ENCODE data around the gene NEURL1B. TPM values are rescaled to one million over a fixed set of nuclear protein-coding genes. Genes with fewer than 3 reads are reported as not detected.
"Not testable (repeated sequence)": the region's sequence is repeated elsewhere in the genome, so short reads cannot be mapped to it uniquely, and the experiment has no call there.

NEURL1B gene
- polyA plus RNA-seq (ENCODE audit: insufficient read length) = 40.4 TPM

GRCh38 chr5:172640822-172641358 is at the start of gene NEURL1B:
Gene NEURL1B (plus strand): TSS chr5:172641263. CDS start chr5:172641407, 144 bp downstream.
- DNase-seq = peak; percentile 81

DNA sequence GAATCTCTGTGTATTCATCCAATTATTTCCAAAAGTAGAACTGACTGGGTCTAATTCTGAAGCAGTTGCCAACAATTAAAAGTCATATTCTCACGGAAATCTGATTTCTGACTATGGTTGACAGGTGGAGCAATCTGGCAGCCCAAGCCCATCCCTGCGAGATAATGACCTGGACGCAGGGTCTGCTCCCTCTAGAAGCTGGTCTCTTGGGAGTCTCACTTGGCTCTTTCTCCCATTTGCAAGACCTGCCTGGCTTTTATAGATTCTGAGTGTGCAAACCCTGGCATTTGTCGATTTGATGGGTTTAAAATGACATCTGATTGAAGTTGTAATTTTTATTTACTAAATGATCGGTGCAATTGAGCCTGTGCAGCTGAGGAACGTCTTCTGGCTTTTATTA is 49.4 kb upstream of the NEURL1B start:
- no peak for DNase-seq

- DNase-seq = no peak
Measured at GRCh38 chr5:172592881-172593280, 48.2 kb upstream of the NEURL1B start.

DNA sequence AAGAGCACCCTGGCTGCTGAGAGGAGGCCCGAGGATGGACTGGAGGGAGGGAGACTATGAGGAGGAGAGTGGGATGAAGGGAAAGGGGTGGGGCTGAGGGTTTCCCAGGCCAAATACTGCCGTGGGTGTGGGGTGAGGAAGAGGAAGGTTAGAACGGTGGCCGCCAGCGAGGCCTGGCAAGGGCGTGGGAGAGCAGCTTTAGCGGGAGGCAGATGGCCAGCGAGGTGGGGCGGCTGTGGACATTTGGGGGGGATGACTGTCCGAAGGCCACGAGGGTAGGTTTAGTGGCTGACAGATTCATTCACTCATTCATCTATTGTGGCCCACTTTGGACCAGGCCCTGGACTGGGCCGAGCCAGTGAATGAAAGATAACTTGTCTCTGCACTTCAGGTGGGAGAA is 47.8 kb upstream of the NEURL1B start:
- no peak for DNase-seq

- no peak for DNase-seq
Measured at GRCh38 chr5:172593721-172594235, 47.3 kb upstream of the NEURL1B start.

DNA sequence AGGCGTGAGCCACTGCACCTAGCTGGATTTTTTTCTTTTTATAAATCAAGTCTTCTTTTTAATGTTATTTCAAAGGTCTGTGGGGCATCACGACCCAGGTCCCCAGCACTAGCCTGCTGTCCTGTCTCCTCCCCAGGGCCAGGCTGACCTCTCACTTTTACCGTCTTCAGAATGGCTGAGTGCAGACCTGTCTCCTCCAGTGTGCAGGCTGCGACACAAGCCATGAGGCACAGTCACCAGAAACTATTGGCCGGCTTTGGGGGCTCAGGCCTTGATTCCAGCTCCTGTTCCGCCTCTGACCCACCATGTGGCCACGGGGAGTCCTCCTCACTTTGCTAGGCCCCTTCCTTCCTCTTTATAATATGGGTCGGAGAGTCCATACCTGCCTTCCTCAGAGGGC is 46.6 kb upstream of the NEURL1B start:
- no peak for DNase-seq

DNA sequence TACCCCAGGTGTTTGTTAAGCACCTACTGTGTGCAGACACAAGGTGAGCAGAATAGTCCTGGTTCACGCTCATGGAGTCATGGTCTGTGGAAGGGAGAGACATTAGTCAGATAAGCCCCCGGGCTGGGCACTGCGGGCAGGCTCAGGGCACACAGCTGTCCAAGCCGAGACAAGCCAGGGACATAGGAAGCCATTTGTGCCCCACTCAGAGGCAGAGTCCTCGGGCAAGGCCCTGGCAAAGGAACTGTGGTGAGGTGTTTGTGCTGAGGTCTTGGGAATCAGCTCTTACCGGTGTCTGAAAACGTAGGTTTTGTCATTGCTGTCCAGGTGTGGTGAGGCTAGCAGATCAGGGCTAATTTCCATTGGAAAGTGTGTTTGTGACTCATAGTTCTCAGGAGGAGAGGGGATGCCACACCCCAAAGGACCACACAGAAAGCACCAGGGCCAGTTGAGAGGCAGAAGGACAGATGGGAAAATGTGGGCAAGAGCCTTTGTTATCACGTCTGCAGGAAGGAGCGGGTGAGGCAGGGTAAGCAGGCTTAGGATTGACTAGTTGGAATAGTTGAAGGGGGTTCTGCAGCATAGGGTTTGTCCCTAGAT is 46.1 kb upstream of the NEURL1B start:
- no peak for DNase-seq

- DNase-seq = no peak
Measured at GRCh38 chr5:172595596-172596455, 45.2 kb upstream of the NEURL1B start.

- DNase-seq = no peak
Measured at GRCh38 chr5:172596638-172597231, 44.3 kb upstream of the NEURL1B start.

DNA sequence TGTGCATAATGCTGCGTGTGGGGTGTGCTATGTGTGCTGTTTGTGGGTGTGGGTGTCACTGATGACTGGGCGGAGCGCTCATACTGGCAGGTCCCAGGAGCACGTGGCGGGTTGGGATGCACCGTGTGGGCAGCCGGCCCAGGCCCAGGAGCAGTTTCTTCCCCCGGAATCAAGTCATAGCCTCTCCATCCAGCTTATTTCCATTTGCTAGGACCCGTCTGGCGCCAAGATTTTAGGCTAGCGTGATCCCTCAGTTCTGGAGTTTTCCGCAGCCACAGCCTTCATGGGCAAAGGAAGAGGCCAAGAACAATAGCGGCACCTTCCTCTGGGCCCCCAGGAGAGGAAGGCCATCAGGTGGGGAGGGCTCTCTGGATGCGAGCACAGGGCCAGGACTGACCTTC is 43.3 kb upstream of the NEURL1B start:
- DNase-seq = no peak

GRCh38 chr5:172598251-172599203 is 42.5 kb upstream of the NEURL1B start:
- DNase-seq = no peak

GRCh38 chr5:172599204-172599567 is 41.9 kb upstream of the NEURL1B start:
- DNase-seq = no peak

DNA sequence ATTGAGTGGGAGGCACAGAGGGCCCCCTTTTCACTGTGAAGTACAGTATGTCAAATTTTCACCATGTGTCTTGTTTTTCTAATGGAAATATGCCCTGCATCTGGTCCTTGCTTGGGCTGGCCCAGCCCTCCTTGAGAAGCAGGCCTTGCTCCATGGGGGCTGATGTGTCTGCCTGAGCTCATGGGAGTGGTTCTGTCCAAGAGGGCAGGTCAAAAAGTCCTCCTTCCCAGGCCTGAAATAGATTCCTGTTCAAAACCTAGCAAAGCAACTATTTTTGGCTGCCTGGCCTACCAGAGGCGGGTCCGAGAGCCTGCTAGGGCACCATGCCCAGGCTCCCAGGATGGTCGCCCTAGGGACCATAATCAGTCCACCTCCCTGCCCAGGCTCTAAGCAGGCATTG is 40.5 kb upstream of the NEURL1B start:
- DNase-seq = no peak

GRCh38 chr5:172601576-172601975 is 39.5 kb upstream of the NEURL1B start:
- DNase-seq = not testable (repeated sequence)

DNA sequence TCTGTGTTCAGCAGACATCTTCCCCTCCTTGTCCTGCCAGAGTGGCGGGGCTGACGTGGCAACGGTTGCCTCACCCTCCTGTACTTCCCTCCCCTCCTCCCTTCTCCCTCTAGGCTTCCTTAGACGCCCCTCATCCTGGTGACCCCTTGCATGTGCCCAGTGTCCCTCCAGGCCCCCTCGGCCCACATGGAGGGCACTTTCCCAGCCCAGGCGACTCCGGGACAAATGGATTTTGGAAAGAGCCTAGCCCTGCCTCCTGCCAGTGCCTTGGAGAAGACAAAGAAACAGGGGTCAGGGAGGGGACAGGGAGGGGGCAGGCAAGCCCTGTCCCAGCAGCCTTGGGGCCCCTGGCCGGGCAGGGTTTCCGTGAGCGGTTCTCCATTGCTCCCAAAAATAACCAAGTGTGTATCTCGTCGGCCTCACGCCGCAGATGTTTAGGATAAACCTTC is 38.3 kb upstream of the NEURL1B start:
- DNase-seq = peak; percentile 54

GRCh38 chr5:172603251-172603806 is 37.7 kb upstream of the NEURL1B start:
- peak; percentile 53 for DNase-seq

GRCh38 chr5:172605466-172605865 is 35.6 kb upstream of the NEURL1B start:
- no peak for DNase-seq

- DNase-seq = no peak
Measured at GRCh38 chr5:172606156-172606785, 34.8 kb upstream of the NEURL1B start.

- no peak for DNase-seq
Measured at GRCh38 chr5:172607213-172607793, 33.8 kb upstream of the NEURL1B start.

DNA sequence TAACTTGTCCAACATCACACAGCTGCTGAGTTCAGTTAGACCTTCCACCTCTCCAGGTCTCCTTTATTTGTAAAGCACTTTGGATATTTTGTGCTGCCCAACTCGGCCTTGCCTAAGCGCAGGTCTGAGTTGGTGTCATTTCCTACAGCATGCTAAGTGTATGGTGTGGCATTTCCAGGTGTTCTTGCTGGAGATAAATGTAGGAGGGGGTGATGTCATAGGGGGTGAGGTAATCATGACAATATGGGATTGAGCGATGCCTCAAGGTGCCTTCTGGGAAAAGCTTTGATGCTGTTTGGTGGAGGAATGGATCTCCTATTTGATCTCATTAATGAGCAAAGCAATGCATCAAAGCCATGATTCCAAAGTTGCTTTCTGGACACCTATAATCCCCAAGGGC is 32.3 kb upstream of the NEURL1B start:
- no peak for DNase-seq

DNA sequence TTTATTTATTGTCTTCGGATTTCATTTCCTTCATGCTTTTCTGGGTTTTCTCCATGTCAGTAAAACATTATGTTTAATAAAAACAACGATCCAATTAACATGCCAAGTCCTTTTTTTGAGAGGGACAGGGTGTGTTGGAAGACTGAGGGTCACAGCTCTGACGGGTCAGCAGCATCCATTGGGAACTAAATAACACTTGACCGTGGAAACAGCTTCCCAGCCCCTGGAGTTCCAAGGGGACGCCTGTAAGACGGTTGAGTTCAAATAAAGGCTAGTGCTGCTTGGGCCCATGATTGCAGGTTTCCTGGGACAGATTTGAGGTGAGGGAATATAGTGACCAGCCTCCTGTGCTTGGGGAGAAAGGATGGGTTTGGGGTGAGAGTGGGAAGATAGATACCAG is 30.4 kb upstream of the NEURL1B start:
- no peak for DNase-seq
